ENCODE data around the gene SLC24A1.

DNA sequence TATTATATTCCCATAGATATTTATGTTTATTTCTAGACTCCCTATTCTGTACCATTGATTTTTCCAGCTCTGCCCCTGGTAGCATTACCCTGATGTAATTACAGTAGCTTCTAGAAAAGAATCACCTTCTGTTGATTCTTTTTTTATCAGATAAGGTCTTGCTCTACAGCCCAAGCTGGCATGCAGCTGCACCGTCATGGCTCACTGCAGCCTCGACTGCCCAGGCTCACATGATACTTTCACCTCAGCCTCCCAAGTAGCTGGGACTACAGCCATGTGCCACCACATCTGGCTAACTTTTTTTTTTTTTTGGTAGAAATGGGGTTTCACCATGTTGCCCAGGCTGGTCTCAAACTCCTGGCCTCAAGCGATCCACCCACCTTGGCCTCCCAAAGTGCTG, 41.8 kb downstream of the SLC24A1 start:
- TF ChIP-seq SIN3A (IDR thresholded peaks at IDR 0.05; ENCODE audit: borderline replicate concordance, insufficient read depth, low read depth, low read length) = no peak
- TF ChIP-seq, protein P1, sequence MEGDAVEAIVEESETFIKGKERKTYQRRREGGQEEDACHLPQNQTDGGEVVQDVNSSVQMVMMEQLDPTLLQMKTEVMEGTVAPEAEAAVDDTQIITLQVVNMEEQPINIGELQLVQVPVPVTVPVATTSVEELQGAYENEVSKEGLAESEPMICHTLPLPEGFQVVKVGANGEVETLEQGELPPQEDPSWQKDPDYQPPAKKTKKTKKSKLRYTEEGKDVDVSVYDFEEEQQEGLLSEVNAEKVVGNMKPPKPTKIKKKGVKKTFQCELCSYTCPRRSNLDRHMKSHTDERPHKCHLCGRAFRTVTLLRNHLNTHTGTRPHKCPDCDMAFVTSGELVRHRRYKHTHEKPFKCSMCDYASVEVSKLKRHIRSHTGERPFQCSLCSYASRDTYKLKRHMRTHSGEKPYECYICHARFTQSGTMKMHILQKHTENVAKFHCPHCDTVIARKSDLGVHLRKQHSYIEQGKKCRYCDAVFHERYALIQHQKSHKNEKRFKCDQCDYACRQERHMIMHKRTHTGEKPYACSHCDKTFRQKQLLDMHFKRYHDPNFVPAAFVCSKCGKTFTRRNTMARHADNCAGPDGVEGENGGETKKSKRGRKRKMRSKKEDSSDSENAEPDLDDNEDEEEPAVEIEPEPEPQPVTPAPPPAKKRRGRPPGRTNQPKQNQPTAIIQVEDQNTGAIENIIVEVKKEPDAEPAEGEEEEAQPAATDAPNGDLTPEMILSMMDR (IDR thresholded peaks at IDR 0.05) = no peak
- TF ChIP-seq, protein P2, sequence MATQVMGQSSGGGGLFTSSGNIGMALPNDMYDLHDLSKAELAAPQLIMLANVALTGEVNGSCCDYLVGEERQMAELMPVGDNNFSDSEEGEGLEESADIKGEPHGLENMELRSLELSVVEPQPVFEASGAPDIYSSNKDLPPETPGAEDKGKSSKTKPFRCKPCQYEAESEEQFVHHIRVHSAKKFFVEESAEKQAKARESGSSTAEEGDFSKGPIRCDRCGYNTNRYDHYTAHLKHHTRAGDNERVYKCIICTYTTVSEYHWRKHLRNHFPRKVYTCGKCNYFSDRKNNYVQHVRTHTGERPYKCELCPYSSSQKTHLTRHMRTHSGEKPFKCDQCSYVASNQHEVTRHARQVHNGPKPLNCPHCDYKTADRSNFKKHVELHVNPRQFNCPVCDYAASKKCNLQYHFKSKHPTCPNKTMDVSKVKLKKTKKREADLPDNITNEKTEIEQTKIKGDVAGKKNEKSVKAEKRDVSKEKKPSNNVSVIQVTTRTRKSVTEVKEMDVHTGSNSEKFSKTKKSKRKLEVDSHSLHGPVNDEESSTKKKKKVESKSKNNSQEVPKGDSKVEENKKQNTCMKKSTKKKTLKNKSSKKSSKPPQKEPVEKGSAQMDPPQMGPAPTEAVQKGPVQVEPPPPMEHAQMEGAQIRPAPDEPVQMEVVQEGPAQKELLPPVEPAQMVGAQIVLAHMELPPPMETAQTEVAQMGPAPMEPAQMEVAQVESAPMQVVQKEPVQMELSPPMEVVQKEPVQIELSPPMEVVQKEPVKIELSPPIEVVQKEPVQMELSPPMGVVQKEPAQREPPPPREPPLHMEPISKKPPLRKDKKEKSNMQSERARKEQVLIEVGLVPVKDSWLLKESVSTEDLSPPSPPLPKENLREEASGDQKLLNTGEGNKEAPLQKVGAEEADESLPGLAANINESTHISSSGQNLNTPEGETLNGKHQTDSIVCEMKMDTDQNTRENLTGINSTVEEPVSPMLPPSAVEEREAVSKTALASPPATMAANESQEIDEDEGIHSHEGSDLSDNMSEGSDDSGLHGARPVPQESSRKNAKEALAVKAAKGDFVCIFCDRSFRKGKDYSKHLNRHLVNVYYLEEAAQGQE (IDR thresholded peaks at IDR 0.05; ENCODE audit: insufficient read depth in 1 of 2, low read depth in 2 of 2, low read length in 1 of 2) = no peak
- TF ChIP-seq POLR2AphosphoS5 (IDR thresholded peaks at IDR 0.05; ENCODE audit: low read depth, low read length) = no peak

Measured in Panc1 (cell line).